Suprapubic skin (tissue), 3 donors: ENCODE data around the gene FNBP1L.

Experiments
- CTCF ChIP-seq, 2 donors: fragments of 200-600 bp in 1 of 2; fragments of 450-650 bp in 1 of 2; sonication (generic) in 1 of 2; IDR thresholded peaks; one replicate each; pipeline ENCODE4 v1.5.1; 2016 to 2019; ENCODE audit warnings: antibody characterized with exemption in 2 of 2, mild to moderate bottlenecking in 1 of 2, moderate library complexity in 1 of 2
- POLR2AphosphoS5 ChIP-seq, 3 donors: sonication (generic); formaldehyde crosslinking; IDR thresholded peaks; one replicate each; pipeline ENCODE4 v1.6.1; 2017; ENCODE audit warnings: antibody characterized with exemption in 3 of 3

GRCh38 chr1:93504247-93505033 is 56.5 kb downstream of the FNBP1L start:
- TF ChIP-seq CTCF (IDR thresholded peaks at IDR 0.05) (no peak), POLR2AphosphoS5 (IDR thresholded peaks at IDR 0.05) (no peak)
